ENCODE results near the gene OPN5. TPM values are rescaled to one million over a fixed set of nuclear protein-coding genes. Genes with fewer than 3 reads are reported as not detected.

The OPN5 gene
- total RNA-seq, 1 donor from 2014 or later: not detected

DNA sequence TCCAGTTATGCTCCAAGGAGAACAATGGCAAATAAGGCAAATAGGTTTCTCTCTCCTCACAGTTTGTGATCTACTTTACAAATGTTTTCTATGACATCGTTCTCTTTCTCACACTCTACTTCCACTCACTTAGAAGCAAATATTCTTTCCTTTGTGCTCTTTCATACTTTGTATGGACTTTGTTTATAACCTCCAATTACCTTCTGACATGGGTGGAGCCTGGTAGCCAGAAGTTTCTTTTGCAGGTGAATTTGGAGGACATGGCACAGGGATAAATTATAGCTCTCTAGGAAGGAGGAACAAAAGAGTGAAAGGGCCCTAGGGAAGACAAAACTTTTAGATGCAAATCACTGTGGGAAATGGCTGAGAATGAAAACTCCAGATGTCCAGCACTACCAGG is 69.3 kb downstream of the OPN5 start:
- H3K27me3 ChIP-seq: no peaks in the 10 kb centered on the region
- TF ChIP-seq, protein P1, sequence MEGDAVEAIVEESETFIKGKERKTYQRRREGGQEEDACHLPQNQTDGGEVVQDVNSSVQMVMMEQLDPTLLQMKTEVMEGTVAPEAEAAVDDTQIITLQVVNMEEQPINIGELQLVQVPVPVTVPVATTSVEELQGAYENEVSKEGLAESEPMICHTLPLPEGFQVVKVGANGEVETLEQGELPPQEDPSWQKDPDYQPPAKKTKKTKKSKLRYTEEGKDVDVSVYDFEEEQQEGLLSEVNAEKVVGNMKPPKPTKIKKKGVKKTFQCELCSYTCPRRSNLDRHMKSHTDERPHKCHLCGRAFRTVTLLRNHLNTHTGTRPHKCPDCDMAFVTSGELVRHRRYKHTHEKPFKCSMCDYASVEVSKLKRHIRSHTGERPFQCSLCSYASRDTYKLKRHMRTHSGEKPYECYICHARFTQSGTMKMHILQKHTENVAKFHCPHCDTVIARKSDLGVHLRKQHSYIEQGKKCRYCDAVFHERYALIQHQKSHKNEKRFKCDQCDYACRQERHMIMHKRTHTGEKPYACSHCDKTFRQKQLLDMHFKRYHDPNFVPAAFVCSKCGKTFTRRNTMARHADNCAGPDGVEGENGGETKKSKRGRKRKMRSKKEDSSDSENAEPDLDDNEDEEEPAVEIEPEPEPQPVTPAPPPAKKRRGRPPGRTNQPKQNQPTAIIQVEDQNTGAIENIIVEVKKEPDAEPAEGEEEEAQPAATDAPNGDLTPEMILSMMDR (IDR thresholded peaks at IDR 0.05): no peak
- TF ChIP-seq POLR2AphosphoS5 (IDR thresholded peaks at IDR 0.05; ENCODE audit: insufficient read depth in 1 of 2, low read depth in 1 of 2) (no peak), POLR2A (IDR thresholded peaks at IDR 0.05) (no peak)
- intact Hi-C loops (cut with DNase I): no loop called here

DNA sequence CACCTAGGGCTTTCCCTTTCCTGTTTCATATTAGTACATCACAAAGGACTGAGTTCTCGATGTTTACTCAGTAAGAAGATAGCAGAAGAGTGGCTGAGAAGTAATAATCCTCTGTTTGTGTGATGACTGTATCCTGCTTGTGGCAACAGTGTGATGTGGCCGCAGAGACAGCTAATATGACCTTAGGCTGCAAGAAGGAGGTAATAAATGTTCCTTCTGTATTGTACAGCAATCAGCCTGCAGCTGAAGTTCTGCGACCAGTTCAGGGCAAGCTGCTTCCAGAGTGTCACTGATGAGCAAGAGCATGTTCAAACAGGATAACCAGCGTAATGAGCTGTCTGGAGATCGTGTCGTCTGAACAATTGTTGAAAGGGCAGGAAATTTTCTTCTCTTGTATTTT is 70.9 kb downstream of the OPN5 start:
- intact Hi-C loops (cut with DNase I): no loop called here
- no peaks in the 10 kb centered on the region for H3K36me3 ChIP-seq
- H3K4me1 ChIP-seq: no peaks in the 10 kb centered on the region
- H3K9me3 ChIP-seq: no peaks in the 10 kb centered on the region
- H3K4me3 ChIP-seq: no peak overlapping the region
- H3K27ac ChIP-seq: no peak overlapping the region
- no peak for DNase-seq (ENCODE audit: extremely low spot score in 2 of 2)
- H3K27me3 ChIP-seq: no peaks in the 10 kb centered on the region
- TF ChIP-seq POLR2A (IDR thresholded peaks at IDR 0.05) (no peak), POLR2AphosphoS5 (IDR thresholded peaks at IDR 0.05; ENCODE audit: insufficient read depth in 1 of 2, low read depth in 1 of 2) (no peak)
- TF ChIP-seq, protein P1 (IDR thresholded peaks at IDR 0.05): no peak

More for the DNA sequence above, 69.3 kb downstream of the OPN5 start:
- Histone ChIP-seq H3K9me3 (no peaks in the 10 kb centered on the region), H3K36me3 (no peaks in the 10 kb centered on the region), H3K4me3 (no peak overlapping the region), H3K27ac (no peak overlapping the region), H3K4me1 (no peaks in the 10 kb centered on the region)
- DNase-seq (ENCODE audit: extremely low spot score in 2 of 2): no peak

DNA sequence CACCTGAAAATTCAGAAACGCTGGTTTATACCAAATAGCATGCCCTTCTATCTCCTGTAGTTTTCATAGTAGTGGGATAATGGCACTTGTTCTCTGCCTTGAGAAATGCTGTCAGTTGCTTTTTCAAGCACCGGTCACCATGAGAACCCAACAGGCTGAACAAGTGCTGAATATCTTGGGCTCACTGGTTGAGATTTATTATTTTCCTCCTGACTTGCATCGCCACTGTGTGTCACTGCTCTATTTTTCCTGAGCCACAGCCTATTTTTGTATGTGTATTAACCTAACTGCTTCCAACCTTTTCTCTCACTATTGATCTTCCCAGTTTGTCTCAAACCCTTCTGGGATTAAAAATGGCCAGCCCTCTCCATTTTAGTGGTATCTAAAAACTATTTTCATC is 71.9 kb downstream of the OPN5 start:
- intact Hi-C loops (cut with DNase I): no loop called here

DNA sequence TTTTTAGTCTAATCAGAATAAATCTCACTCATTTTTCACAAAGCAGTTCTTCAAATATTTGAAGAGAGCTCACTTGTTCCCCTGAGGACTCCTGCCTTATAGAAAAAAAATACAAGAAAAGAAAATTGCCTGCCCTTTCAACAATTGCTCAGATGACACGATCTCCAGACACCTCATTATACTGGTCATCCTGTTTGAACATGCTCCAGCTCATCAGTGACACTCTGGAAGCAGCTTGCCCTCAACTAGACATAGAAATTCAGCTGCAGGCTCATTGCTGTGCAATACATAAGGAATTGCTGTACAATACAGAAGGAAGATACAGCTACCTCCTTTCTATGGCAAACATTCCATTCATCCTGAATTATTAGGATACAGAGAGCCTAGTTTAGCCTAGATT is 73.1 kb downstream of the OPN5 start:
- intact Hi-C loops (cut with DNase I): no loop called here
- no peaks in the 10 kb centered on the region for H3K4me1 ChIP-seq
- no peaks in the 10 kb centered on the region for H3K36me3 ChIP-seq
- no peak overlapping the region for H3K27ac ChIP-seq
- no peak for DNase-seq (ENCODE audit: extremely low spot score in 2 of 2)
- H3K27me3 ChIP-seq: no peaks in the 10 kb centered on the region
- TF ChIP-seq POLR2AphosphoS5 (IDR thresholded peaks at IDR 0.05; ENCODE audit: insufficient read depth in 1 of 2, low read depth in 1 of 2): no peak
- TF ChIP-seq, protein P1 (IDR thresholded peaks at IDR 0.05): no peak
- TF ChIP-seq POLR2A (IDR thresholded peaks at IDR 0.05): no peak
- H3K4me3 ChIP-seq: no peak overlapping the region
- no peaks in the 10 kb centered on the region for H3K9me3 ChIP-seq

More for the DNA sequence above, 71.9 kb downstream of the OPN5 start:
- TF ChIP-seq, protein P1 (IDR thresholded peaks at IDR 0.05): no peak
- TF ChIP-seq POLR2A (IDR thresholded peaks at IDR 0.05): no peak
- no peak for TF ChIP-seq POLR2AphosphoS5 (IDR thresholded peaks at IDR 0.05; ENCODE audit: insufficient read depth in 1 of 2, low read depth in 1 of 2)
- DNase-seq (ENCODE audit: extremely low spot score in 2 of 2): no peak
- H3K9me3 ChIP-seq: no peaks in the 10 kb centered on the region
- no peaks in the 10 kb centered on the region for H3K27me3 ChIP-seq
- no peak overlapping the region for H3K4me3 ChIP-seq
- no peaks in the 10 kb centered on the region for H3K4me1 ChIP-seq
- H3K36me3 ChIP-seq: no peaks in the 10 kb centered on the region
- no peak overlapping the region for H3K27ac ChIP-seq

DNA sequence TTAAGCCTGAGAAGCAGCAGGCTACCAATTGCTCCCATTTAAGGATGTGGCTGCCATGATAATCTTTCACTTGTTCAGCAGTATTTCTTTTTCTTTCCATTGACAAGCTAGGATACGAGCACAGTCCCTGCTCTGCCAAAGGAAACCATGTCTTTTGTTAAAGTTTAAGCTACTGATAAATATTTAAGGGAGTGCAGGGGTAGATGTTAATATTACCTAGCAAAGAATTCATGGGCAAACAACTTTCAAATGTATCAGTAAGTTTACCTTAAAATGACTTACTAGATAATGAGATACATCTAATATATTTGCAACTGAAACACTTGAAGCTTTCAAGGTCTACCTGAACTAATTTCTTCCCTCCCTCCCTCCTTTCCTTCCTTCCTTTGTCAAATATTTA is 77.3 kb downstream of the OPN5 start:
- no peaks in the 10 kb centered on the region for H3K4me1 ChIP-seq
- TF ChIP-seq POLR2A (IDR thresholded peaks at IDR 0.05) (no peak), POLR2AphosphoS5 (IDR thresholded peaks at IDR 0.05; ENCODE audit: insufficient read depth in 1 of 2, low read depth in 1 of 2) (no peak)
- TF ChIP-seq, protein P1 (IDR thresholded peaks at IDR 0.05): no peak
- no peak overlapping the region for H3K27ac ChIP-seq
- intact Hi-C loops (cut with DNase I): no loop called here
- H3K9me3 ChIP-seq: no peaks in the 10 kb centered on the region
- no peaks in the 10 kb centered on the region for H3K27me3 ChIP-seq
- no peak for DNase-seq (ENCODE audit: extremely low spot score in 2 of 2)
- H3K4me3 ChIP-seq: no peak overlapping the region
- H3K36me3 ChIP-seq: no peaks in the 10 kb centered on the region

All from vagina (tissue), 2 donors.